GM12864 (cell line): ENCODE data around the gene GPR52.

ENCODE experiments used
- DNase-seq: peaks from one replicate; pipeline ENCODE4 v3.0.0-alpha.2; 2011; ENCODE audit warnings: low read depth
- H3K4me3 ChIP-seq: 2 replicates; pipeline ENCODE4 v1.5.1; 2011; ENCODE audit warnings: mild to moderate bottlenecking, low read depth, low read length, control low read depth
- TF ChIP-seq, protein P1 (sequence below): IDR thresholded peaks from 2 replicates; pipeline ENCODE4 v1.5.1; 2011; ENCODE audit warnings: low read depth, mild to moderate bottlenecking, moderate library complexity, low read length, control low read depth, inconsistent platforms; ENCODE audit errors: missing control alignments

GPR52 gene

DNA sequence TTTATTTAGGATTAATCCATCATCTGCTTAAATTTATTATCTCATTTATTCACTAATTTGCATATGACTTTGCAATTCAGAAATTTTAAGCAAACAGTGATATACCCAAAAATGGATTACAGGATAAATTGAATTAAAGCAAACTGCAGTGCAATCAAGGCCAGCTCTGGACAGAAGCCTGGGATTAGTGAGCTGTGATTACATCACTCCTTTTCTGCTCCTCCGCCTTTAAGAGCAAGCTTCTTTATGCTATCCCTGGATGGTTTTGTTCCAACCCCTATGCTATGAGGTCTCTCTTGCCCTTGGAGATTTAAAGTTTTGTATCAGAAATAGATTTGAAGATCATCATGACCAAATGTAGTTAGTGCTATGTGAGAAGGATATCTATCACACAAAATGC is 32.6 kb downstream of the GPR52 start:
- TF ChIP-seq, protein P1, sequence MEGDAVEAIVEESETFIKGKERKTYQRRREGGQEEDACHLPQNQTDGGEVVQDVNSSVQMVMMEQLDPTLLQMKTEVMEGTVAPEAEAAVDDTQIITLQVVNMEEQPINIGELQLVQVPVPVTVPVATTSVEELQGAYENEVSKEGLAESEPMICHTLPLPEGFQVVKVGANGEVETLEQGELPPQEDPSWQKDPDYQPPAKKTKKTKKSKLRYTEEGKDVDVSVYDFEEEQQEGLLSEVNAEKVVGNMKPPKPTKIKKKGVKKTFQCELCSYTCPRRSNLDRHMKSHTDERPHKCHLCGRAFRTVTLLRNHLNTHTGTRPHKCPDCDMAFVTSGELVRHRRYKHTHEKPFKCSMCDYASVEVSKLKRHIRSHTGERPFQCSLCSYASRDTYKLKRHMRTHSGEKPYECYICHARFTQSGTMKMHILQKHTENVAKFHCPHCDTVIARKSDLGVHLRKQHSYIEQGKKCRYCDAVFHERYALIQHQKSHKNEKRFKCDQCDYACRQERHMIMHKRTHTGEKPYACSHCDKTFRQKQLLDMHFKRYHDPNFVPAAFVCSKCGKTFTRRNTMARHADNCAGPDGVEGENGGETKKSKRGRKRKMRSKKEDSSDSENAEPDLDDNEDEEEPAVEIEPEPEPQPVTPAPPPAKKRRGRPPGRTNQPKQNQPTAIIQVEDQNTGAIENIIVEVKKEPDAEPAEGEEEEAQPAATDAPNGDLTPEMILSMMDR, result no peak
- no peak overlapping the region for H3K4me3 ChIP-seq

DNA sequence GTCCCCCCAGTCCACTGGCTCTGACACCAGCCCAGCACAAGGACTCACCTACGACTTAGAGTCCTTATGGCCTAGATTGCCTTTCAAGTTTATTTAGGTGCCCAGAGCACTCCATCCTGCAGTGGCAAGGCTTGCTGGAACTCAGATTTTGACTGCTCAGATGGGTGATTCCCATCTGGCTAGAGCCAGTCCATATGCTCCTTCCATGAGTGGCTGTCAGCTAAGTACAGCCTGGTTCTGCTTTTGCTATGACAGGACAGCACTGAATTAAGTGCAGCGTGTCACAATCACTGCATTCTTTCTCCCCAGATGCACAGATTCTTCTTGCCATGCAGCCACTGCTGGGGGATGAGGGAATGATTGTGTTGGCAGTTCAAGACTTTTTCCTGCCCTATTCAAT is 43.8 kb downstream of the GPR52 start:
- TF ChIP-seq, protein P1, result no peak
- no peak overlapping the region for H3K4me3 ChIP-seq
- DNase-seq, result no peak

More for the DNA sequence above, 32.6 kb downstream of the GPR52 start:
- no peak for DNase-seq

- no peak for DNase-seq
- TF ChIP-seq, protein P1, result no peak
- H3K4me3 ChIP-seq, result no peak overlapping the region
Measured at GRCh38 chr1:174497478-174497877, 49.7 kb downstream of the GPR52 start.
